Peyer's patch (tissue), 4 donors: ENCODE measurements around the gene CEP350.

Experiments used
- CTCF ChIP-seq, 6 experiments: fragments of 450-650 bp in 4 of 6; fragments of 200-600 bp in 2 of 6; sonication (generic) in 1 of 6; IDR thresholded peaks; one replicate each; pipeline ENCODE4 v1.5.1; 2017 to 2019; ENCODE audit warnings: antibody characterized with exemption in 6 of 6, mild to moderate bottlenecking in 3 of 6, moderate library complexity in 1 of 6
- POLR2A ChIP-seq, 2 donors: fragments of 450-650 bp; IDR thresholded peaks; one replicate each; pipeline ENCODE4 v1.5.1; 2017; ENCODE audit warnings: antibody characterized with exemption in 2 of 2, mild to moderate bottlenecking in 2 of 2, moderate library complexity in 2 of 2

GRCh38 chr1:179938752-179939151, 15.9 kb upstream of the CEP350 start:
- TF ChIP-seq POLR2A (IDR thresholded peaks at IDR 0.05) (no peak), CTCF (IDR thresholded peaks at IDR 0.05) (no peak)
